Measurements from ENCODE around the gene POLK.

POLK gene

DNA sequence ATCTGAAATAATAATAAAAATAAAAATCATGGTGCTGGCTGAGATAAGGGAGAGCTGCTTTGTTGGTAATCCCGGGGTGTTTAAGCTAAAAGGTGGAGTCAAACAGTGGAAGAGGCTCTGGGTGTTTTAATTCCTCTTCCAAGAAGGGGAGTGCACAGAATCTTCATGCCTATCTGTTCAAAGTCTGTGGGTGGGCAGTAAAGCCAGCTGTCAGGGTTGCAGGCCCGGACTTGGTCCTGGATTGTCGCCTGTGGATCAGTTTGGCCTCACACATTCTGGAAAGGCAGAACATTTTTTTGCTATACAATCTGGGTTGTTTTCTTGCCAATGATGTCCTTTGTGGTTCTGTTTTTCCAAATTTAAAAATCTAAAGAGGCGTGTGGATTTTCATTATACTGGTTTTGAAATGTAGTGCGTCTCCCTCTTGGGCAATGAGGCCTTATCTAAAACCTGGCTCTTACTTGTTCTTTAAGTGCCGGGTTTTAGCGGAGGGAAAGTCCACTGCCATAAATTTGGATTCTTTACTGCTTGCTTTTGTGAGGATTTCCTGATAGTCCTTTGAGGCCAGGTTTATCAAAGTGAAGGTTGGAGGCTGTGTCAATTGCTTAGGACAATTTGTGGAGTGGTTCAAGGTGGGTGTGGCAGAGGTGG is 105.4 kb downstream of the POLK start:
- DNase-seq (ENCODE audit: low read depth, low spot score) = no peak
- Histone ChIP-seq H3K9ac (ENCODE audit: insufficient read length, low read depth) (no peak overlapping the region), H3K9me3 (ENCODE audit: insufficient read depth, low read length) (no peaks in the 10 kb centered on the region), H3K36me3 (ENCODE audit: insufficient read depth, insufficient read length, low read length) (no peaks in the 10 kb centered on the region), H3K4me3 (ENCODE audit: insufficient read length, low read depth) (no peak overlapping the region), H3K4me1 (ENCODE audit: insufficient read depth, insufficient read length) (no peaks in the 10 kb centered on the region), H3K27me3 (ENCODE audit: insufficient read depth, insufficient read length) (no peaks in the 10 kb centered on the region)
- no peak for TF ChIP-seq ZNF274 (IDR thresholded peaks at IDR 0.05; ENCODE audit: low read depth, low read length)
- TF ChIP-seq SUZ12 (IDR thresholded peaks at IDR 0.05; ENCODE audit: extremely low read depth, insufficient read depth, insufficient read length) = no peak
- TF ChIP-seq YY1 (IDR thresholded peaks at IDR 0.05; ENCODE audit: insufficient read depth, insufficient read length) = no peak

DNA sequence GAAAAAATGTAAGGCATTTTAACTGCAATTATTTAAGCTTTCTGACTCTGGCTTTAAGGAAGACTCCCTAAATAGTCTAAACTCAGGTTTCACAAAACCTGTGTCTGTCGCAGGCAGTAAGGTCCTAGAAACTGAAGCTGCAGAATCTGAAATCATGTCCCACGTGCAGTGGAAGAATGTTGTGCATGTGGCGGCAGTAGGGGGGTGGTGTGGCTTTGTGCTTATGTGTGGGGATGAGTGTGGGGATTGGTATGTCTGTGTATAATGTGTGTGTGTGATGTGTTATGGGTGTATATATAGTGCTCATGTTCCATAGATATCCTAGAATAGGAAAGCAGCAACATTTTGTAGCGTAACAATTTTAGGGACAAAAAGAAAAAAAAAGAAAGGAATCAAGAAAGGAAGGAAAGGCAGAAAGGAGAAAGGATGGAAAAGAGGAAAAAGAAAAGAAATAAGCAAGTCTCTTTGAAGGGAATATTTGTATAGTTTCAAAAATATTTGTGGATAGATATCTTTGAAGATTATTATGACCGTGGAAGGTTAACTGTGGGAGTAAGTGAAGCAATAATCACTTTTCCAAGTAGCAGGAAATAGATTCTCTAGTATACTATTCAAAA is 106.2 kb downstream of the POLK start:
- no peak overlapping the region for H3K4me3 ChIP-seq (ENCODE audit: insufficient read length, low read depth)
- no peaks in the 10 kb centered on the region for H3K4me1 ChIP-seq (ENCODE audit: insufficient read depth, insufficient read length)
- no peaks in the 10 kb centered on the region for H3K27me3 ChIP-seq (ENCODE audit: insufficient read depth, insufficient read length)
- no peak for DNase-seq (ENCODE audit: low read depth, low spot score)
- TF ChIP-seq YY1 (IDR thresholded peaks at IDR 0.05; ENCODE audit: insufficient read depth, insufficient read length) = no peak
- no peak for TF ChIP-seq ZNF274 (IDR thresholded peaks at IDR 0.05; ENCODE audit: low read depth, low read length)
- no peak for TF ChIP-seq SUZ12 (IDR thresholded peaks at IDR 0.05; ENCODE audit: extremely low read depth, insufficient read depth, insufficient read length)
- no peaks in the 10 kb centered on the region for H3K36me3 ChIP-seq (ENCODE audit: insufficient read depth, insufficient read length, low read length)
- H3K9me3 ChIP-seq (ENCODE audit: insufficient read depth, low read length) = no peaks in the 10 kb centered on the region
- no peak overlapping the region for H3K9ac ChIP-seq (ENCODE audit: insufficient read length, low read depth)

DNA sequence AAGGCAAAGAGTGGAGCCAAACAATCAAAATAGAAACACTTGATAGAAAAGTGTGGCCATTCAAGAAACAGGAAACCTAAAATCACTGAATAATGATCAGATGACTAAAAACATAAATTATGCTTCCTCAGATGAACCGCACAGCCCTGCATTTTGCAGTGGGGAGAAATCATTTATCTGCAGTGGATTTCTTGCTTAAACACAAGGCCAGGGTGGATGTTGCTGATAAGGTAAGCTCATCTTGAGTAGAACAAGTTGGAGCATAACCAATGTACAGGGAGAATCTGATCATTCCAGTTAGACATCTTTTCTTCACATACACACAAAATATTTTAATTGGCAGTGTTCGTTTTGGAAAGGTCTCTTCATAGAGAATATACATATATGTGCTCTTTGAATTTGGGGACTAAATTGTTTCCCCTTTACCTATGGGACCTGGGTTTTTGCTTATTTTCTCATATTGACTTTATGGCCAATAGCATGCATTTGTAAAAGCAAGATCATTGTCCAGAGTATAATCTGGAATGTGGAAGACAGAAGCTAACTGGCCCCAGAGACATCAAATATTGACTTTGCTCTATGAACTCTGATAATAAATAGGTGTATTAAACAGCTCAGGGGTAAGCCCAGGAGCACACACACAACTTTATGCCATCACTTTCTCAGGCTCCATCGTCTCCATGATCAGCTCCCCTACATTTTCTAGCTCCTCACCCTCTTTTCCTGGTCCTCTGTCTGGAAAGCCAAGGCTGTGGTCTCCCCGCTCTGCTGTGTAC is 108.7 kb downstream of the POLK start:
- Histone ChIP-seq H3K4me3 (ENCODE audit: insufficient read length, low read depth) (no peak overlapping the region), H3K36me3 (ENCODE audit: insufficient read depth, insufficient read length, low read length) (no peaks in the 10 kb centered on the region), H3K4me1 (ENCODE audit: insufficient read depth, insufficient read length) (no peaks in the 10 kb centered on the region), H3K9me3 (ENCODE audit: insufficient read depth, low read length) (no peaks in the 10 kb centered on the region), H3K9ac (ENCODE audit: insufficient read length, low read depth) (no peak overlapping the region), H3K27me3 (ENCODE audit: insufficient read depth, insufficient read length) (no peaks in the 10 kb centered on the region)
- TF ChIP-seq YY1 (IDR thresholded peaks at IDR 0.05; ENCODE audit: insufficient read depth, insufficient read length) (no peak), ZNF274 (IDR thresholded peaks at IDR 0.05; ENCODE audit: low read depth, low read length) (no peak), SUZ12 (IDR thresholded peaks at IDR 0.05; ENCODE audit: extremely low read depth, insufficient read depth, insufficient read length) (no peak)
- no peak for DNase-seq (ENCODE audit: low read depth, low spot score)

DNA sequence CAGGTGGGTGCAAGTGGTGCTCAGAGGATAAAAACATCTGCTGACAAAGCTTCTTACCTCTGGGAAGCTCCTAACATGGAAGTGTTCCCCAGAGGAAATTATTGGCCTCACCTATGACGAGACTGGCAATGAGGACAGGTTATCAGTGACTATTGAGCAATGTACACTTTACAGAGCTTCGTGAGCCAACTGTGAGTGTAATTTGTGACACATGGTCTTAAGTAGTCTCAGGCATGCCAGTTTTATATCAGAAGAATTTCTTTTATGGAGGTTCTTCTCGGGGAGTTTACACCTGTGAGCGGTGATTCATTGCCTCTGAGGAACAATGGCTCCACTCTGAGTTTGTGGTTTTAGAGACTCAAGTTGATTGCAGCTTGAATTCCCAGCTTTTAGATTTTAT is 110.9 kb downstream of the POLK start:
- TF ChIP-seq ZNF274 (IDR thresholded peaks at IDR 0.05; ENCODE audit: low read depth, low read length) = no peak
- TF ChIP-seq YY1 (IDR thresholded peaks at IDR 0.05; ENCODE audit: insufficient read depth, insufficient read length) = no peak
- no peak for TF ChIP-seq SUZ12 (IDR thresholded peaks at IDR 0.05; ENCODE audit: extremely low read depth, insufficient read depth, insufficient read length)
- H3K4me3 ChIP-seq (ENCODE audit: insufficient read length, low read depth) = no peak overlapping the region

DNA sequence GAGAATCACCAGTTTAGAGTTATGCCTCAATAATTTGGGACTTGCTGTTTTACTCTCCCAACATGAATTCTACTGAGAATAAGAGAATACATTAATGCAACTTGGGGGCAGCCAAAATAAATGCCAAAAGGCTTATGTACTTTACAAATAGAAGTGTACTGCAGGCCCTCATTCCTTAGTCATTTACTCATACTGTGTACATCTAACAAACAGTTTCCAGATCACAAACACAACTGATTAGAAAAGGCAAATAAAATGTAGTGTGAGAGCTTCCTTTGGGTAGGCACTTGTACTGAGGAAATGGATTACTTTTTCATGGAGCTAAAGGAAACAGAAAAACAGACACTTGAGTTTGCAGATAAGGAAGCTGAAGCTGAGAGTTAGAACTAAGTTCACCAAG is 112.2 kb downstream of the POLK start:
- TF ChIP-seq YY1 (IDR thresholded peaks at IDR 0.05; ENCODE audit: insufficient read depth, insufficient read length) = no peak
- no peak for TF ChIP-seq SUZ12 (IDR thresholded peaks at IDR 0.05; ENCODE audit: extremely low read depth, insufficient read depth, insufficient read length)
- no peak for TF ChIP-seq ZNF274 (IDR thresholded peaks at IDR 0.05; ENCODE audit: low read depth, low read length)
- Histone ChIP-seq H3K27me3 (ENCODE audit: insufficient read depth, insufficient read length) (no peaks in the 10 kb centered on the region), H3K36me3 (ENCODE audit: insufficient read depth, insufficient read length, low read length) (no peaks in the 10 kb centered on the region), H3K9ac (ENCODE audit: insufficient read length, low read depth) (no peak overlapping the region), H3K9me3 (ENCODE audit: insufficient read depth, low read length) (no peaks in the 10 kb centered on the region), H3K4me3 (ENCODE audit: insufficient read length, low read depth) (no peak overlapping the region), H3K4me1 (ENCODE audit: insufficient read depth, insufficient read length) (no peaks in the 10 kb centered on the region)
- DNase-seq (ENCODE audit: low read depth, low spot score) = no peak

More for the DNA sequence above, 110.9 kb downstream of the POLK start:
- no peaks in the 10 kb centered on the region for H3K27me3 ChIP-seq (ENCODE audit: insufficient read depth, insufficient read length)
- H3K4me1 ChIP-seq (ENCODE audit: insufficient read depth, insufficient read length) = no peaks in the 10 kb centered on the region
- H3K9ac ChIP-seq (ENCODE audit: insufficient read length, low read depth) = no peak overlapping the region
- no peaks in the 10 kb centered on the region for H3K36me3 ChIP-seq (ENCODE audit: insufficient read depth, insufficient read length, low read length)
- no peak for DNase-seq (ENCODE audit: low read depth, low spot score)
- H3K9me3 ChIP-seq (ENCODE audit: insufficient read depth, low read length) = no peaks in the 10 kb centered on the region

DNA sequence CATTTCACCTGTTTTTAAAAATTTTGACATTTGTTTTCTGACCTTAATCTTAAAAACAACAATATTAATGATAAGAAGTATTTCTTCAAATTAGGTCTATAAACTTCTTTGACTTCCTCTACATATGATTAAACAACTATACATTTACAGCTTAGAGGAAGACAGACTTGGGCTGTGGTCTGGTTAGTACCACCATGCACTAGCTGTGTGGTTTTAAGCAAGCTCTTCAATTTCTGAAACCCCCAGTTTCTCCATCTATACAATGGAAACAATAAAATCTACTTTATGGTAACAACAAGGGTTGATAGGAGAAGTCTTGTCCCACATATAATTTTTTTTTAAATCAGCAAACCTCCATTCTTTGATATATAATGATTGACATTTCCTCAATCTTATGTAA is 115.3 kb downstream of the POLK start:
- no peak overlapping the region for H3K9ac ChIP-seq (ENCODE audit: insufficient read length, low read depth)
- TF ChIP-seq SUZ12 (IDR thresholded peaks at IDR 0.05; ENCODE audit: extremely low read depth, insufficient read depth, insufficient read length) (no peak), ZNF274 (IDR thresholded peaks at IDR 0.05; ENCODE audit: low read depth, low read length) (no peak), YY1 (IDR thresholded peaks at IDR 0.05; ENCODE audit: insufficient read depth, insufficient read length) (no peak)
- H3K36me3 ChIP-seq (ENCODE audit: insufficient read depth, insufficient read length, low read length) = no peaks in the 10 kb centered on the region

DNA sequence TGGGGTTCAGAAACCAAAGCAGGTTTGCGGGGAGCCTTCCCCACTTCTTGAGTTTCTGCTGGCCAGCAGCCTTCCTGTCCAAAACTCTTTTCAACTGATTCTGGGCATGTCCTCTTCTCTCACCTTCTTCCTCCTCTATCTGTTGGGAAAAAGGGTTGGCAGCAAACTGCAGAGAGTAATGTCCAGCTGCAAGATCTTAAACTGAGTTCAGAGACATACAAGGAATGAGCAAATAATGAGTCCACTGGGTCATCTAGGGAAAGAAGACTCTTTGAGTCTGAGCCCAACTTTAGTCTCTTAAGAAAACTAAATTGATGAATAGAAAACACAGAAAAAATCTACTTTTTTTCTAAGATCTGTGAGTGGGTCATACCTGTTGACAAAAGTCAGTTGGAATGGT is 116.1 kb downstream of the POLK start:
- Histone ChIP-seq H3K9me3 (ENCODE audit: insufficient read depth, low read length) (no peaks in the 10 kb centered on the region), H3K27me3 (ENCODE audit: insufficient read depth, insufficient read length) (no peaks in the 10 kb centered on the region), H3K36me3 (ENCODE audit: insufficient read depth, insufficient read length, low read length) (no peaks in the 10 kb centered on the region), H3K9ac (ENCODE audit: insufficient read length, low read depth) (no peak overlapping the region), H3K4me3 (ENCODE audit: insufficient read length, low read depth) (no peak overlapping the region), H3K4me1 (ENCODE audit: insufficient read depth, insufficient read length) (no peaks in the 10 kb centered on the region)
- TF ChIP-seq SUZ12 (IDR thresholded peaks at IDR 0.05; ENCODE audit: extremely low read depth, insufficient read depth, insufficient read length) = no peak
- no peak for TF ChIP-seq ZNF274 (IDR thresholded peaks at IDR 0.05; ENCODE audit: low read depth, low read length)
- no peak for TF ChIP-seq YY1 (IDR thresholded peaks at IDR 0.05; ENCODE audit: insufficient read depth, insufficient read length)
- no peak for DNase-seq (ENCODE audit: low read depth, low spot score)

More for the DNA sequence above, 115.3 kb downstream of the POLK start:
- Histone ChIP-seq H3K4me3 (ENCODE audit: insufficient read length, low read depth) (no peak overlapping the region), H3K9me3 (ENCODE audit: insufficient read depth, low read length) (no peaks in the 10 kb centered on the region), H3K4me1 (ENCODE audit: insufficient read depth, insufficient read length) (no peaks in the 10 kb centered on the region), H3K27me3 (ENCODE audit: insufficient read depth, insufficient read length) (no peaks in the 10 kb centered on the region)
- no peak for DNase-seq (ENCODE audit: low read depth, low spot score)

Data from NT2/D1 (cell line).